NCI-H82 treated with DMSO at 0.1 percent for 48 hours (cell line): Measurements from ENCODE around the gene DIPK1B.
"Not testable (repeated sequence)": the region's sequence is repeated elsewhere in the genome, so short reads cannot be mapped to it uniquely, and the experiment has no call there.

Experiments used
- DNase-seq: peaks from one replicate; lab custom pipeline; 2025; ENCODE audit not compliant: unreplicated experiment; lab: John Stamatoyannopoulos, UW

The DIPK1B gene

GRCh38 chr9:136748666-136749611 lies 36.6 kb downstream of the DIPK1B start:
- DNase-seq: no peak

- DNase-seq: no peak
These were observed 38.2 kb downstream of the DIPK1B start for GRCh38 chr9:136750526-136750925.

GRCh38 chr9:136751244-136751643 lies 38.9 kb downstream of the DIPK1B start:
- no peak for DNase-seq

GRCh38 chr9:136751814-136752213 lies 39.4 kb downstream of the DIPK1B start:
- DNase-seq: no peak

GRCh38 chr9:136753371-136754058 lies 41.1 kb downstream of the DIPK1B start:
- DNase-seq: no peak

- no peak for DNase-seq
These were observed 41.7 kb downstream of the DIPK1B start for GRCh38 chr9:136754059-136754572.

GRCh38 chr9:136754626-136755301 lies 42.4 kb downstream of the DIPK1B start:
- DNase-seq: no peak

GRCh38 chr9:136755302-136756133 lies 43.1 kb downstream of the DIPK1B start:
- not testable (repeated sequence) for DNase-seq

- DNase-seq: no peak
These were observed 43.7 kb downstream of the DIPK1B start for GRCh38 chr9:136756134-136756438.

- no peak for DNase-seq
These were observed 44.5 kb downstream of the DIPK1B start for GRCh38 chr9:136756836-136757235.

GRCh38 chr9:136757328-136757727 lies 45.0 kb downstream of the DIPK1B start:
- no peak for DNase-seq

- DNase-seq: no peak
These were observed 45.4 kb downstream of the DIPK1B start for GRCh38 chr9:136757751-136758140.

GRCh38 chr9:136759001-136759400 lies 46.6 kb downstream of the DIPK1B start:
- DNase-seq: no peak

- DNase-seq: no peak
These were observed 47.3 kb downstream of the DIPK1B start for GRCh38 chr9:136759436-136760325.

GRCh38 chr9:136760424-136760823 lies 48.1 kb downstream of the DIPK1B start:
- no peak for DNase-seq

- DNase-seq: peak; percentile 53
These were observed 48.6 kb downstream of the DIPK1B start for GRCh38 chr9:136760834-136761544.

- no peak for DNase-seq
These were observed 49.2 kb downstream of the DIPK1B start for GRCh38 chr9:136761545-136761981.

GRCh38 chr9:136762221-136762691 lies 49.9 kb downstream of the DIPK1B start:
- no peak for DNase-seq
